ENCODE results near the gene CHSY1.

CHSY1 gene

GRCh38 chr15:101168898-101169494, 82.9 kb downstream of the CHSY1 start:
- DNase-seq: no peak

GRCh38 chr15:101168463-101168824, 83.4 kb downstream of the CHSY1 start:
- DNase-seq: no peak

GRCh38 chr15:101167753-101168462, 83.9 kb downstream of the CHSY1 start:
- DNase-seq: no peak

- DNase-seq: no peak
Measured at GRCh38 chr15:101167411-101167752, 84.5 kb downstream of the CHSY1 start.

- no peak for DNase-seq
Measured at GRCh38 chr15:101165905-101166471, 85.9 kb downstream of the CHSY1 start.

GRCh38 chr15:101162701-101163483, 89.0 kb downstream of the CHSY1 start:
- DNase-seq: no peak

- DNase-seq: no peak
Measured at GRCh38 chr15:101161656-101162055, 90.2 kb downstream of the CHSY1 start.

- no peak for DNase-seq
Measured at GRCh38 chr15:101159936-101160815, 91.7 kb downstream of the CHSY1 start.

GRCh38 chr15:101159096-101159935, 92.5 kb downstream of the CHSY1 start:
- DNase-seq: no peak

- no peak for DNase-seq
Measured at GRCh38 chr15:101158166-101159095, 93.4 kb downstream of the CHSY1 start.

GRCh38 chr15:101157721-101158120, 94.1 kb downstream of the CHSY1 start:
- no peak for DNase-seq

- no peak for DNase-seq
Measured at GRCh38 chr15:101156509-101157159, 95.2 kb downstream of the CHSY1 start.

- DNase-seq: no peak
Measured at GRCh38 chr15:101156061-101156460, 95.8 kb downstream of the CHSY1 start.

- no peak for DNase-seq
Measured at GRCh38 chr15:101153801-101154656, 97.8 kb downstream of the CHSY1 start.

GRCh38 chr15:101152914-101153313, 98.9 kb downstream of the CHSY1 start:
- DNase-seq: no peak

- no peak for DNase-seq
Measured at GRCh38 chr15:101151288-101151687, 100.6 kb downstream of the CHSY1 start.

- DNase-seq: no peak
Measured at GRCh38 chr15:101150723-101151040, 101.2 kb downstream of the CHSY1 start.

- no peak for DNase-seq
Measured at GRCh38 chr15:101149864-101150722, 101.8 kb downstream of the CHSY1 start.

Data from NCI-H510A (cell line).